ENCODE measurements around the gene KCNC1.

KCNC1 gene

DNA sequence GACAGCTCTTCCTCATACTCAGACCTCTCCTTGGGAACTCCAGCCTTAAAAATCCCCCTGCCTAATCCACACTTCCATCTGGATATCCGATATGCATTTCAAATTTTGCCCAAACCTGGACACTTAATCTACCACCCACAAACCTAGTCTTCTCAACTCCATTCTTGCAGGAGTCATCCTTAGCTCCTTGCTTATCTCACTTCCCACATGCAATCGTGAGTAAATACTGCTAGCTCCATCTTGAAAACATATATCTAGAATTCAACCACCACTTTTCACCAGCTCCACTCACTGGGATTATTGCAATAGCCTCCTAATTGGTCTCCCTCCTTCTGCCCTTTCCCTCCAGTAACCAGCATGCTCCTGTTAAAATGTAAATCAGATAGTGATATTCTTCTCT is 17.8 kb upstream of the KCNC1 start:
- DNase-seq = no peak

DNA sequence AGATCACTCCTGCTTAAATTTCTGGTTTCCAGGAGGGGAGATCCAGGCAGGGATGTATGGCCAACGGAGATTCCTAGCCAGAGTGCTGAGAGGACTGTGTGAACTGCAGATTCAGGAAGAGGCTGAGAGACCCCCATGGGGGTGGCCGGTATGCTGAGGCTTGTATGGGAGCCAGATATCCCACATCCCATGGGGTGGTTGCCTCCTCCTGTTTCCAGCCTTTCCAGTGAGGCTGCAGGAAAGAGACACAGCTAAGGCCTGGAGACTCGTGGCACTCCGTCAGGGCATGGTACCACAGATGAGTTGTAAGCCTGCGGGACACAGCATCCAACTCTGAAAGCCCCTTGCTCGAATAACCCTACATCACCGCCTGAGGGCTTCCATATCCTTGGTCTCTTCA is 16.6 kb upstream of the KCNC1 start:
- DNase-seq = no peak

DNA sequence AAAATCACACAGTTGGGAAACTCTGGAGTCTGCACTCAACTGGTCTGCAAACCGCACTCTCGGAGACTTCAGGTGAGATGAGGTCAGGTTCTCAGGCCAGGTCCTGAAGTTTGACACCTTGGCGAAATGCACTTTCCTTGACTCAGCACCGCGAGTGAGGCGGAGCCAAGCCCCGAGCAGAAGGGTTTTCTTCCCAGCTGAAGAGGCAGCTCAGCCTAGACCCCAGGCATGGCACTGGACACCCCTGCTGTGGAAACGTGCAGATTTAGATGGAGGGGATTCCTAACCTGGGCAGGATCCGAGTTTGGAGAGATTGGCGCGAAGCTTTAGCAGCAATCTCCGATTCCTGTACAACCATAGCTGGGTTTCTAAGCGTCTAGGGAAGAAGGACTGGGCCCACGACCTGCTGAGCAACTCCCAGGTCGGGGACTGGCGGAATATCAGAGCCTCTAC is 16.0 kb upstream of the KCNC1 start:
- no peak for DNase-seq

DNA sequence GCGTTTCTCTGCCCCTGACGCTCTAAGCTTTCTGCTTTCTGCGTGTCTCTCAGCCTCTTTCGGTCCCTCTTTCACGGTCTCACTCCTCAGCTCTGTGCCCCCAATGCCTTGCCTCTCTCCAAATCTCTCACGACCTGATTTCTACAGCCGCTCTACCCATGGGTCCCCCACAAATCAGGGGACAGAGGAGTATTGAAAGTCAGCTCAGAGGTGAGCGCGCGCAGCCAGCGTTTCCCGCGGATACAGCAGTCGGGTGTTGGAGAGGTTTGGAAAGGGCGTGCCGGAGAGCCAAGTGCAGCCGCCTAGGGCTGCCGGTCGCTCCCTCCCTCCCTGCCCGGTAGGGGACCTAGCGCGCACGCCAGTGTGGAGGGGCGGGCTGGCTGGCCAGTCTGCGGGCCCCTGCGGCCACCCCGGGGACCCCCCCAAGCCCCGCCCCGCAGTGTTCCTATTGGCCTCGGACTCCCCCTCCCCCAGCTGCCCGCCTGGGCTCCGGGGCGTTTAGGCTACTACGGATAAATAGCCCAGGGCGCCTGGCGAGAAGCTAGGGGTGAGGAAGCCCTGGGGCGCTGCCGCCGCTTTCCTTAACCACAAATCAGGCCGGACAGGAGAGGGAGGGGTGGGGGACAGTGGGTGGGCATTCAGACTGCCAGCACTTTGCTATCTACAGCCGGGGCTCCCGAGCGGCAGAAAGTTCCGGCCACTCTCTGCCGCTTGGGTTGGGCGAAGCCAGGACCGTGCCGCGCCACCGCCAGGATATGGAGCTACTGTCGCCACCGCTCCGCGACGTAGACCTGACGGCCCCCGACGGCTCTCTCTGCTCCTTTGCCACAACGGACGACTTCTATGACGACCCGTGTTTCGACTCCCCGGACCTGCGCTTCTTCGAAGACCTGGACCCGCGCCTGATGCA is 15.3 kb upstream of the KCNC1 start, which contains the start of gene MYOD1:
Gene MYOD1, plus strand, starts transcription at position 544 of the 910 bp plus-strand sequence. Its CDS starts 212 bp downstream, at position 756.
- no peak for DNase-seq

DNA sequence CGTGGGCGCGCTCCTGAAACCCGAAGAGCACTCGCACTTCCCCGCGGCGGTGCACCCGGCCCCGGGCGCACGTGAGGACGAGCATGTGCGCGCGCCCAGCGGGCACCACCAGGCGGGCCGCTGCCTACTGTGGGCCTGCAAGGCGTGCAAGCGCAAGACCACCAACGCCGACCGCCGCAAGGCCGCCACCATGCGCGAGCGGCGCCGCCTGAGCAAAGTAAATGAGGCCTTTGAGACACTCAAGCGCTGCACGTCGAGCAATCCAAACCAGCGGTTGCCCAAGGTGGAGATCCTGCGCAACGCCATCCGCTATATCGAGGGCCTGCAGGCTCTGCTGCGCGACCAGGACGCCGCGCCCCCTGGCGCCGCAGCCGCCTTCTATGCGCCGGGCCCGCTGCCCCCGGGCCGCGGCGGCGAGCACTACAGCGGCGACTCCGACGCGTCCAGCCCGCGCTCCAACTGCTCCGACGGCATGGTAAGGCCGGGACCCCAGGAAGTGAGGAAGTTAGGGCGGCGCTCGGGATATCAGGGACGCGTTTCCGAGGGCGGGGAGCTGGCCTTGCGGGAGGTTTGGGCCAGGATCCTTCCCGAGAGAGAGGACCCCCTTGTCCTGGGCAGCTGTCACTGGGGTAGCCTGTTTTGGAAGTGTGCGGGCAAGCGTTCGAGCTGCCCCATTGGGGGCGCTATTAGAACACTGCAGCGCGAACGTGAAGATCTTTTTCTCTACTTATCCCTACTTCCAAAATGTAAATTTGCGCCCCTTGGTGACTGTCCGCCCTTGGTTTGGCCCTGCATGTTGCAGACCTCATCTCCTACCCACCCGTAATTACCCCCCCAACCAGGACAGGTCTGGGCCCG is 14.4 kb upstream of the KCNC1 start:
- DNase-seq = no peak

DNA sequence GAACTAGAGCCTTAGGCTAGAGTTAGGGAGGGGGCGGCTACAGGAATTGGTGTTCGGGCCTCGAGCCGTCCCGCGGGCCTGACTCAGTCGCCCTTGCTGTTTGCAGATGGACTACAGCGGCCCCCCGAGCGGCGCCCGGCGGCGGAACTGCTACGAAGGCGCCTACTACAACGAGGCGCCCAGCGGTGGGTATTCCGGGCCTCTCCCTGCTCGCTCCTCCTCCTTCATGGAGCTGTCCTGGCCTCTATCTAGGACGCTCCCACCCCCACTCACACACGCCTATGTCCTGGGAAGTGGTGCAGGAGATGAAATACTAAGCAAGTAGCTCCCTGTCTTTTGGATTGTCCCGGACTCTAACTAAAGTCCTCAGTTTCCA is 13.8 kb upstream of the KCNC1 start:
- no peak for DNase-seq

DNA sequence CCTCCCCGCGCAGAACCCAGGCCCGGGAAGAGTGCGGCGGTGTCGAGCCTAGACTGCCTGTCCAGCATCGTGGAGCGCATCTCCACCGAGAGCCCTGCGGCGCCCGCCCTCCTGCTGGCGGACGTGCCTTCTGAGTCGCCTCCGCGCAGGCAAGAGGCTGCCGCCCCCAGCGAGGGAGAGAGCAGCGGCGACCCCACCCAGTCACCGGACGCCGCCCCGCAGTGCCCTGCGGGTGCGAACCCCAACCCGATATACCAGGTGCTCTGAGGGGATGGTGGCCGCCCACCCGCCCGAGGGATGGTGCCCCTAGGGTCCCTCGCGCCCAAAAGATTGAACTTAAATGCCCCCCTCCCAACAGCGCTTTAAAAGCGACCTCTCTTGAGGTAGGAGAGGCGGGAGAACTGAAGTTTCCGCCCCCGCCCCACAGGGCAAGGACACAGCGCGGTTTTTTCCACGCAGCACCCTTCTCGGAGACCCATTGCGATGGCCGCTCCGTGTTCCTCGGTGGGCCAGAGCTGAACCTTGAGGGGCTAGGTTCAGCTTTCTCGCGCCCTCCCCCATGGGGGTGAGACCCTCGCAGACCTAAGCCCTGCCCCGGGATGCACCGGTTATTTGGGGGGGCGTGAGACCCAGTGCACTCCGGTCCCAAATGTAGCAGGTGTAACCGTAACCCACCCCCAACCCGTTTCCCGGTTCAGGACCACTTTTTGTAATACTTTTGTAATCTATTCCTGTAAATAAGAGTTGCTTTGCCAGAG is 13.2 kb upstream of the KCNC1 start:
- DNase-seq = no peak

DNA sequence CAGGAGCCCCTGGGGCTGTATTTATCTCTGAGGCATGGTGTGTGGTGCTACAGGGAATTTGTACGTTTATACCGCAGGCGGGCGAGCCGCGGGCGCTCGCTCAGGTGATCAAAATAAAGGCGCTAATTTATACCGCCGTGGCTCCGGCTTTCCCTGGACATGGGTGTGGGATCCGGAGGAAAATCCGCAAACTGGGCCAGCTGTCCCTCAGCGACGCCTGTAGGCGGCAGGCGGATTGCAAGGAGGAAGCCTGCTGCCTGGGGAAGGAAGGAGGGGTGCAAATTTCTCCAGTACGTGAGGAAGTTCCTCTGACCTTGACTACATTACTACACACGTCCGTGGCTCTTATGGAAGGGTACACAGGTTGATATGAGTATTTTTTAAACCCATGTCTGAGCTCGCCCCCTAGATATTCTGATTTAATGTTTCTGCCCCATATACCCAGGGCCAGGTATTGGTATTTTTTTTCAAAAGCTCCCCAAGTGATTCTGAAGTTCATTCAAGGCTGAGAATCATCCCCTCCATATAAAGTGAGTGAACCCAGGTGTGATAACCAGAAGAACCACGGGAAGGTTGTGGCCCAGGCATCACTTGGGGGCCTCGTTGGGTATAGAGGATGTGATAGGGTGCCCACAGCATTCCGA is 12.5 kb upstream of the KCNC1 start:
- DNase-seq = no peak

DNA sequence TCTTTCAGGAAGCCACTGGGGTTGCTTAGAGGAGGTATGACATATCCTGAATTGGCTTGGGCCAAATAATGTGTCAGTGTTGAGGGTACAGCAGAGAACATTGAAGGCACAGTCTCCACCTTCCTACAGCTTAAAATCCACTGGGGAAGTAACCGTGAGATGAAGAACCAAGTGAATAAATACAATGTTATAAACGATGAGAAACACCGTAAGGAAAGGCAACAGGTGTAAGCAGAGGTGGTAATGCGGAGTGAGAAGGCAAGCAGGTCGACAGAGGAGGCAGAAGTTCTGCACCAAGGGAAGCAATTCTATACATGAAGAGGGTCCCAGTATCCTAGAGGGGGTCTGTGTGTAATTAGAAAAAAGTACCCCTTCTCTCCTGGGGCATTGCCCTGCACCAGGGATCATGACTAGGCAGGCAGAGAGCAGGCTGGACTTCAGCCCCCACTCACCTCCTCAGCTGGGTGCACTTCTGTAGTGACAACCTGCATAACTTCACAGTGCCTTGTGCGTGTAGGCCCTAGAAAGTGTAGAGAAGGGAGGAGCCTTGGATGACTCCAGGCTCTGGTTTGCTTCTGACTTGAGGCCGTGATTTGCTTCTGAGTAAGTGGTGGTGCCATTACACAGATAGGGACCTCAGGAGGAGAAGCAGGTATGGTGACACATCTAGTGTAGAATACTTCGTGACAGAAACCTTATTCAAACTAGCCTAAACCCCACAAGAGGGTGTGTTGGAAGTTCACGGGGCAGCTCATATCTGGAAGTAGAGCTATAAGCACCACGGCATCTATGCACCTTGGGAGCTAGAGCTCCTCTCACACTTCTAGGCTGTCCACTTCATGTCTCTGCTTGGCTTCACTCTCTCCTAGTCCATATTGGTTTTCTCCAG is 10.3 kb upstream of the KCNC1 start:
- no peak for DNase-seq

DNA sequence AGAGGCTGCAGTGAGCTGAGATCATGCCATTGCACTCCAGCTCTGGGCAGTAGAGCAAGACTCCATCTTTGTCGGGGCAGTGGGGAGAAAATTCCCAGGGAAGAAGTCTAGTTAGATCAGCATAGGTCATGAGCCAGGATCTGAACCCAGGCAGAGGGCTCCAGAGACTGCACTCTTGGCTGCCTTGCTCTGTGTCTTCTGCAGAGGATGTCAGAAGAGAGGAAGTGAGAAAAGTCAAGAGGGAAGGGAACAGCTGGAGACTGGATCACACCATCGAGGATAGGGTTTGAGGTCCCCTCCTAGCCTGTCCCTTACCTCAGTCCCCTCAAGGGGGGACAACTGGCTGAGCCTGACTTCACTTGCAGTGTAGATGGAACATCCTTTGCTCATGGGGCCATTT is 9.4 kb upstream of the KCNC1 start:
- no peak for DNase-seq

DNA sequence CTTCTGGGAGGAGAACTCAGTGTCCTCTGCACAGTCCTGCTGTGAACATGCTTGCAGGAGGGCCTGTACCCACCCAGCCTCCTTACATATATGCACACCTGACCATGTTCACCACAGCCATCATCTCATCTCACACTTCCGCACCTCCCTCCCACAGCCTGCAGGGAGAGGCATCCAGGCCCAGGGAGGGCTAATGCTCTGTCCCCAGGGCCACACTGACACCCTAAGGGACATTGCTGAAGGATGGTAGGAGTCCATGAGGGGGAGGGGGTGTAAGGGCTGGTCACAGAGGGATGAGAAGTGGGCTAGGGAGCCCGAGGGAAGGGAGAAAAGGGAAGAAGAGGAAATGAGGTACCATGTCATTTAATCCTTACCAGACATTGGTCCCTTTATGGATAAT is 4.4 kb upstream of the KCNC1 start:
- no peak for DNase-seq

DNA sequence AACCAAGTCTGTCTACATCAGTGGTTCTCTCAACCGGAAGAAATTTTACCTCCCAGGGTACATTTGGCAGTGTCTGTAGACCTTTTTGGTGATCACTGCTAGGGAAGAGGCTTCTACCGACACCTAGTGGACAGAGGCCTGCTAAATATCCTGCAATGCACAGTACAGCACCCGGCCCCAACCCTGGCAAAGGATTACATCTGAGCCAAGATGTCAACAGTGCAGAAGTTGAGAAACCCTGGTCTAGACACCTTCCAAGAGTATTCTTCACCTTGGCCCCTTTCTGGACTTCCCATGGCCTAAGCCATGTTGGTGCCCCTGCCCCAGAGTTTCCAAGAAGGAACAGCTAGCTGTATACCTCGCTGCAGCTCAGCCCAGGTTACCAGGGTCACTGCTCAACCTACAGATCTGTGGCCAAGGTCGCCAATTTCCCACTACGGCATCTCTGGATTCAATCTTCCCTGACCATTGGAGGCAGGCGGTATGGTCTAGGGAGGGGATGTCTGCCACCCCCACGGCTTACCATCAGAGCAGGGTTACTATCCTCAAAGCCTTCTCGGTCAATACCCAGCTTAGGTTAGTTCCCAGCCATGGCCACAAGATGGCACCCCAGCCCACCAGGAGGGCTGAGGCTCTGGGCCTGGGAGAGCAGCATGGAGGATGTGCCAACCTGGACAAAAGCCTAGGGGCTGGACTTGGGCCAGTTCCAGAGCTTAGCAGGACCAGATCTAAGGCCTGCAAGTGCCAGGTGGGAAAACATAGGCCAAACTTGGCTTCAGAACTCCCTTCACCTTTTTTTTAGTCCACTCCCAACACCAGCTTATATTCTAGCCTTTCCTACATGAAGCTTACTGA is 3.7 kb upstream of the KCNC1 start:
- peak; percentile 38 for DNase-seq

DNA sequence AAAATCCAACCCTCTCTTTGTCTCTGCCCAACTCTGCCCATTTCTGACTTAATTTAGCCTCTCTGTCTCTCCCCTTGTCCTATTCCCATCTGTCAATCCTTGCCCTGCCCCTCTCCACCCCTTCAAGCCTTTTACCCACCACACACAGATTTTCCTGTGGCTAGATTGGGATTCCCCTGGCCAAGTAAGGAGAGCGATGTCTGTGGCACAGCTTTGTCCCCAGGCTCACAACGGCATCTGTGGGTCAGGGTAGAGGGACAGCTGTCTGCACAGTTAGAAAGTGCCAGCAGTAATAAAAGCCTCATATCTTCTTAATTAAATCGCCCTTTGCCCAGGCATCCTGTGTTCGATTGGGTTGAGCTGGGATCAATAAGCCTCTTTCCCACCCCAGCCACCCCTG is 1.3 kb upstream of the KCNC1 start:
- no peak for DNase-seq

DNA sequence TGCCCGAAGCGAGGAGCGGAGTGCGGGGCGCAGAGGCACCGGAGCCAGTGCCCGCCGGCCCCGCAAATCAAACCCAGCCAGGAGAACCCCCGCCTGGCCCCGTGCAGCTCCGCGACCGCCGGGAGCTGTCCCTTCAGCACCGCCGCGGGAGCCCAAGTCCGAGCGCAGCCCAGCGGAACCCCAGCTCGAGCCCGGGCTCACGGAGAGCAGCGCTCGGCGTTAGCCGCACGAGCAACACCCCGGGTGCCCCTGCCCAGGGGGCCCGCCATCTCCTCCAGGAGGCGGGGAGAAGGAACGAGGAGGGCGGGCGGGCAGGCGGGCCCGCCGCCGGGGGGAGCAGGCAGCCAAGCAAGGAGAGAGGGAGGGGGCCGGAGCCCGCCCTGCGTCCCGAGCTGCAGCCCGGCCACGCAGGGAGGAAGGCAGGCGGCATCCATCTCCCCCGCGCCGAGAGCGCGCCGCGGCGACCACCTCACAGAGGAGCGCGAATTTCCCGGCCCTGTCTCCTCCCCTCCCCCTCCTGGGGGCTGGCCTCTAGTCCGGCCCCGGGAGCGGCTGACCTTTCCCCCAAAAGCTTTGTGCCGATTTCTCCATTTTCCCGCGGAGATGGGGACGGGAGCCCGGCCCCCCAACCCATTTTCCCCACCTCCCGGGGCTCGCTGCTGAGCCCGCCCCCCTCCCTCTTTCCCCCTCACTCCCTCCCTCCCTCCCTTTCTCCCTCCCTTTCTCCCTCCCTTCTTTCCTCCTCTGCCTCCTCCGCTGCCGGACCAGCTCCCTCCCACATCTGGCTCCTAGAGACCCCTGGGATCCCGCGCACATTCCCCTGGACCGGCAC is 621 bp downstream of the KCNC1 start:
- DNase-seq = no peak

DNA sequence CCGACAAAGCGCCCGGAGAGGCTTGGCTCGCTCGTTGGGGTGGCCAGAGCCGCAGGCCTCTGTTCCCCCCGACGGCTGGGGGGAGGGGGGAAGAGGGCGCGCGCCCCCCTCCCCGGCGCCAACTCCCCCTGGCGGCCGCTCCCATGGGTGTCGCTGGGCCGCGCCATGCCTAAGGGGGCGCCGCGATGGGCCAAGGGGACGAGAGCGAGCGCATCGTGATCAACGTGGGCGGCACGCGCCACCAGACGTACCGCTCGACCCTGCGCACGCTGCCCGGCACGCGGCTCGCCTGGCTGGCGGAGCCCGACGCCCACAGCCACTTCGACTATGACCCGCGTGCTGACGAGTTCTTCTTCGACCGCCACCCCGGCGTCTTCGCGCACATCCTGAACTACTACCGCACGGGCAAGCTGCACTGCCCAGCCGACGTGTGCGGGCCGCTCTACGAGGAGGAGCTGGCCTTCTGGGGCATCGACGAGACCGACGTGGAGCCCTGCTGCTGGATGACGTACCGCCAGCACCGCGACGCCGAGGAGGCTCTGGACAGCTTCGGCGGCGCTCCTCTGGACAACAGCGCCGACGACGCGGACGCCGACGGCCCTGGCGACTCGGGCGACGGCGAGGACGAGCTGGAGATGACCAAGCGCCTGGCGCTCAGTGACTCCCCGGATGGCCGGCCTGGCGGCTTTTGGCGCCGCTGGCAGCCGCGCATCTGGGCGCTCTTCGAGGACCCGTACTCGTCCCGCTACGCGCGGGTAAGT is 1.4 kb downstream of the KCNC1 start:
- DNase-seq = no peak

DNA sequence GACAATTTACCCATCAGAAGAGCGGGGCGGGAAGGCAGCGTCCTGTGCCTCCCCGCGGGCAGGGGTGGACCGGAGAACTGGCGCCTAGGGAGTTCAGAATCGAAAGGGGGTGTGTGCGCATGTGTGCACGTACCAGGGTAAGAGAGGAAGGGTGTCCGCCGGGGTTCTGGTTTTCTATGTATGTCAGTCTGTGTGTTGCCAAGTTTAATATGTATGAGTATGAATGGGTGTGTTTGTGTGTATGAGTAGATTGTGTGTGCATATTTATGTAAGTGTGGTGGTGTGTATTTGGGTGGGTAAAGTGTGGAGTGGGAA is 2.0 kb downstream of the KCNC1 start:
- no peak for DNase-seq

DNA sequence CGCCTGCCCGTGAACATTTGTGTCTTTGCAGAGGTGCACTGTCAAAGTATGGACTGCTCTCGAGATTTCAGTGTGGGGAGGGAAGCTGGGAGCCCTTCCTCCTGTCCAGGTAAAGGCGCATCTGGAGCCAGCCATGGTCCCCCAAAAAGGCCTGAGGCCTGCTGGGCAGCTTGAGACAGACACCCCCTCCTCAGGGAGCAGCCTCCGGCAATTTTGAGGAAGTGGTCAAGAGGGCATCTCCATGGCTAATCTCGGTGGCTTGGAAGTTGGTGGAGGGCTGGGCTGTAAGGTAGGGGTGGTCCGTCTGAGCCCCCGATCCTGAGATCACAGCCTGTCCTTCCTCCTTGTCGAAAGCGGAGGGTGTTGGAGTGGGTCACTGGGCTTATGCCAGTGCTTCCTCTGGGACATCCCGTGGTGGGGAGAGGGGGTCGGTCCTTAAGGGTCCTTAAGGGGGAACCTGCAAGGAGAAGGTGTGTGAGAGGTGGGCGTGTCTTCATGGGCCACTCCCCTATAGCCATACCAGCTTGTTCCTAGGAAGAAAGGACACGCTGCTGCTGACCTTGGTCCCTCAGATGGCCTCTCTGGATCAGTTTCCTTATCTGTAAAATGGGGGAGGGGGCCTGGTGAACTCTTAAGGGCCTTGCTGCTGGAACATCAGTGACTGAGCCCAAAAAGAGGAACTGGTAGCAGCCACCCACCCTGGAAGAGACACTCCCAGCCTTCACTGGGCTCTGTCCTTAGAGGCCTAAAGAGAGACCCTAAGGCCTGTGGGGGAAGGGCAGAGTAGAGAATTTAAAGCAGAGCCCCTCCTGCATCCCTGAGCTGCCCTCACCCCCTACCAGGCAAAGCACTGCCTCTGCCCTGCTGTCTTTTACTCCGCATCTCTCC is 2.6 kb downstream of the KCNC1 start:
- DNase-seq = no peak
